ENCODE measurements around the gene PDXK.

The PDXK gene

GRCh38 chr21:43771199-43771675 lies 52.3 kb downstream of the PDXK start:
- no peak overlapping the region for H3K4me3 ChIP-seq (ENCODE audit: control insufficient read depth, low read depth, low read length)
- TF ChIP-seq, protein P1, sequence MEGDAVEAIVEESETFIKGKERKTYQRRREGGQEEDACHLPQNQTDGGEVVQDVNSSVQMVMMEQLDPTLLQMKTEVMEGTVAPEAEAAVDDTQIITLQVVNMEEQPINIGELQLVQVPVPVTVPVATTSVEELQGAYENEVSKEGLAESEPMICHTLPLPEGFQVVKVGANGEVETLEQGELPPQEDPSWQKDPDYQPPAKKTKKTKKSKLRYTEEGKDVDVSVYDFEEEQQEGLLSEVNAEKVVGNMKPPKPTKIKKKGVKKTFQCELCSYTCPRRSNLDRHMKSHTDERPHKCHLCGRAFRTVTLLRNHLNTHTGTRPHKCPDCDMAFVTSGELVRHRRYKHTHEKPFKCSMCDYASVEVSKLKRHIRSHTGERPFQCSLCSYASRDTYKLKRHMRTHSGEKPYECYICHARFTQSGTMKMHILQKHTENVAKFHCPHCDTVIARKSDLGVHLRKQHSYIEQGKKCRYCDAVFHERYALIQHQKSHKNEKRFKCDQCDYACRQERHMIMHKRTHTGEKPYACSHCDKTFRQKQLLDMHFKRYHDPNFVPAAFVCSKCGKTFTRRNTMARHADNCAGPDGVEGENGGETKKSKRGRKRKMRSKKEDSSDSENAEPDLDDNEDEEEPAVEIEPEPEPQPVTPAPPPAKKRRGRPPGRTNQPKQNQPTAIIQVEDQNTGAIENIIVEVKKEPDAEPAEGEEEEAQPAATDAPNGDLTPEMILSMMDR (conservative IDR thresholded peaks at IDR 0.05; ENCODE audit: control insufficient read depth, insufficient read depth, low read depth, low read length) = no peak
- DNase-seq (ENCODE audit: low read depth) = no peak

- DNase-seq (ENCODE audit: low read depth) = peak; percentile 56
- TF ChIP-seq, protein P1 (conservative IDR thresholded peaks at IDR 0.05; ENCODE audit: control insufficient read depth, insufficient read depth, low read depth, low read length) = no peak
- no peak overlapping the region for H3K4me3 ChIP-seq (ENCODE audit: control insufficient read depth, low read depth, low read length)
These were observed 52.9 kb downstream of the PDXK start for GRCh38 chr21:43771698-43772424.

DNA sequence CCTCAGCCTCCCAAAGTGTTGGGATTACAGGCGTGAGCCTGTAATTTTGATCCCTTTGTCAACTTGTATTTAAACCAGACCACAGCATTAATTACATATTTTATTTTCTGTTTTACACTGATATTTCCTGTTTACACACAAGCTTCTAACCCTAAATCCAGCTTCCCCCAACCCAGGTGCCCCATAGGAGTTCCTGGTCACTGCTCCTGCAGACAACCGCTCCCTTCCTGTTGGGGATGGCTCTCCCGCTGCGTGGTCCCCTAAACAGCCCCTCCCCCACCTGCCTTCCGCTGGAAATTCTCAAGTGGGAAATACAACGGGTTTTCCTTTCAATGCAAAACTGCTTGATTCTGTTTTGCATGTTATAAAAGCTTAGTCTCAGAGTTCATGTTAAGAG lies 53.5 kb downstream of the PDXK start:
- TF ChIP-seq, protein P1 (conservative IDR thresholded peaks at IDR 0.05; ENCODE audit: control insufficient read depth, insufficient read depth, low read depth, low read length) = no peak
- no peak for DNase-seq (ENCODE audit: low read depth)
- H3K4me3 ChIP-seq (ENCODE audit: control insufficient read depth, low read depth, low read length) = no peak overlapping the region

GRCh38 chr21:43774163-43774562 lies 55.2 kb downstream of the PDXK start:
- no peak for DNase-seq (ENCODE audit: low read depth)
- TF ChIP-seq, protein P1 (conservative IDR thresholded peaks at IDR 0.05; ENCODE audit: control insufficient read depth, insufficient read depth, low read depth, low read length) = no peak
- H3K4me3 ChIP-seq (ENCODE audit: control insufficient read depth, low read depth, low read length) = no peak overlapping the region

- peak overlapping the region; percentile 64 for H3K4me3 ChIP-seq (ENCODE audit: control insufficient read depth, low read depth, low read length)
- no peak for DNase-seq (ENCODE audit: low read depth)
- TF ChIP-seq, protein P1 (conservative IDR thresholded peaks at IDR 0.05; ENCODE audit: control insufficient read depth, insufficient read depth, low read depth, low read length) = no peak
These were observed 56.3 kb downstream of the PDXK start for GRCh38 chr21:43775190-43775589.

DNA sequence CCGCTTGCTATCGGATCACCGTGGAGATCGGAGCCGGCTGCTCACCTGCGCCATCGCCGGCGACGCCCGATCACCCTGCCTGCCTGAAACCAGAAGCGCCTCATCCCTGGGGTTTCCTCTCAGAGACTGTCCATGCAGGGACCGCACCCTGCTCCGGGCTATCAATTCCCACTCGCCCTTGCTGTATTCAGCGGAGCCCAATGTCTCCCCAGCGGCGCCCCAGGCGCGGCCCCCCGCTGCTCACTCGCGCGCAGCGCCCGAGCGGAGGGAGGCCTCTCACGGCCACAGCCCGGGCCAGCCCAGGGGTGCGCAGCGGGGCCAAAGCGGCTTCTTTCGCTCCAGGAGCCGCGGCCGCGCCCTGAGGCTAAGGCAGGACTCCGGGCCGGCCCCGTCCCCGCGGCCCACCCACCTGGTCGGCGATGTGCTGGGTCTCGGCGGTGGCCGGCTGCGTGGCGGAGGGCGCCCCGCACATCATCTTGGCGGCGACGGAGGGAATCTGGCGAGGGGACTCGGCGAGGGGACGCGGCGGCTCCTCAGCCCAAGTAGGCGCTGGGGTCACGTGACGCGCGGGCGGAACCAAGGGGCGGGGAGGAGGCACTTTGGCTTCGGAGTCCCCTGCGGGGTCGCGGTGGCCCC lies 57.0 kb downstream of the PDXK start, which contains the start of gene CSTB:
Gene CSTB, minus strand, starts transcription at position 514 of the 636 bp plus-strand sequence. Its CDS starts 39 bp downstream, at position 475.
- DNase-seq (ENCODE audit: low read depth) = no peak
- TF ChIP-seq, protein P1 (conservative IDR thresholded peaks at IDR 0.05; ENCODE audit: control insufficient read depth, insufficient read depth, low read depth, low read length) = no peak
- peak within 1 kb of the TSS; percentile 64 for H3K4me3 ChIP-seq (ENCODE audit: control insufficient read depth, low read depth, low read length)
